A172 (cell line): ENCODE results near the gene MAGEA3. TPM values are rescaled to one million over a fixed set of nuclear protein-coding genes. Genes with fewer than 3 reads are reported as not detected.
"Not testable (repeated sequence)": the region's sequence is repeated elsewhere in the genome, so short reads cannot be mapped to it uniquely, and the experiment has no call there.

ENCODE experiments used
- DNase-seq: peaks from one replicate; pipeline ENCODE4 v3.0.0-alpha.2; 2015; ENCODE audit warnings: low spot score
- total RNA-seq: library from RNA; depleted of rRNA; stranded (reverse); fragments of >200 nt; shearing (Covaris generic); gene quantifications from 2 replicates; pipeline ENCODE4 v1.2.3, GENCODE V29; 2014; rRNA removed

MAGEA3 gene
- 25.8 and 30.4 TPM in 2 replicates for total RNA-seq

- not testable (repeated sequence) for DNase-seq
Measured at GRCh38 chrX:152697952-152698931, at the start of gene MAGEA3. MAGEA3 (plus strand) TSS chrX:152698794; CDS start chrX:152700833, 2,039 bp downstream.

GRCh38 chrX:152652060-152652459 is 46.5 kb upstream of the MAGEA3 start:
- DNase-seq: no peak

GRCh38 chrX:152652467-152652866 is 46.1 kb upstream of the MAGEA3 start:
- no peak for DNase-seq

- DNase-seq: no peak
Measured at GRCh38 chrX:152656087-152656486, 42.5 kb upstream of the MAGEA3 start.

- no peak for DNase-seq
Measured at GRCh38 chrX:152656890-152657289, 41.7 kb upstream of the MAGEA3 start.

- no peak for DNase-seq
Measured at GRCh38 chrX:152658302-152658701, 40.3 kb upstream of the MAGEA3 start.

GRCh38 chrX:152663086-152663485 is 35.5 kb upstream of the MAGEA3 start:
- no peak for DNase-seq

GRCh38 chrX:152674135-152674534 is 24.5 kb upstream of the MAGEA3 start:
- no peak for DNase-seq

GRCh38 chrX:152674652-152675051 is 23.9 kb upstream of the MAGEA3 start:
- DNase-seq: not testable (repeated sequence)

- not testable (repeated sequence) for DNase-seq
Measured at GRCh38 chrX:152681012-152681411, 17.6 kb upstream of the MAGEA3 start.

GRCh38 chrX:152700390-152700789 is 1.8 kb downstream of the MAGEA3 start:
- not testable (repeated sequence) for DNase-seq

GRCh38 chrX:152706500-152706899 is 7.9 kb downstream of the MAGEA3 start:
- not testable (repeated sequence) for DNase-seq

- DNase-seq: not testable (repeated sequence)
Measured at GRCh38 chrX:152709173-152709572, 10.6 kb downstream of the MAGEA3 start, which contains the start of gene CSAG2. CSAG2 (minus strand) TSS chrX:152709273; CDS start chrX:152709112, 161 bp downstream.

GRCh38 chrX:152713195-152713594 is 14.6 kb downstream of the MAGEA3 start:
- not testable (repeated sequence) for DNase-seq

GRCh38 chrX:152713815-152714787 is 15.5 kb downstream of the MAGEA3 start, which contains the start of gene MAGEA2B:
MAGEA2B (plus strand) TSS chrX:152714628; CDS start chrX:152717107, 2,479 bp downstream.
- not testable (repeated sequence) for DNase-seq

- no peak for DNase-seq
Measured at GRCh38 chrX:152725409-152725808, 26.8 kb downstream of the MAGEA3 start.

- DNase-seq: no peak
Measured at GRCh38 chrX:152733261-152733975, 34.8 kb downstream of the MAGEA3 start, which contains the start of the genes CSAG1 and MAGEA12. CSAG1 (minus strand) TSS chrX:152733721; CDS start chrX:152732460, 1,261 bp downstream. MAGEA12 (plus strand) TSS chrX:152733757; CDS start chrX:152736162, 2,405 bp downstream.

GRCh38 chrX:152734143-152734858 is 35.7 kb downstream of the MAGEA3 start:
- not testable (repeated sequence) for DNase-seq

GRCh38 chrX:152735101-152735500 is 36.5 kb downstream of the MAGEA3 start:
- DNase-seq: no peak
